ENCODE data around the gene APEH.

DNA sequence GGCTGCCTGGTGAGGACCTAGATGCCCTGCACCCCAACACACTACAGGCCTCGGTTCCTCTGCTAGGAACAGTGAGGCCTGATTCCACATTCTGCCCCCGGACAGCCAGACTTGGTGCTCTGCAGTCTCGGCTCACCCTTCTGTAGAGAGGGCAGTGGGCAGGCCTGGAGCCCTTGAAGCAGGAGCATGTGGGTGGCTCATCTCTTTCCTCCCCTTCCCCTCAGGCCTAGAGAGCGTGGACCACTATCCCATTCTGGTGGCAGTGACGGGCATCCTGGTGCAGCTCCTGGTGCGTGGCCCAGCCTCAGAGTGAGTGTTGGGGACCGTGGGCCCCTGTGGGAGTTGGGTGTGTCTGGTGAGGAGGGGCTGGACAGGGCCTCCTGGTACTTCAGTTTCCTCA is 42.0 kb downstream of the APEH start:
- TF ChIP-seq TEAD4 (IDR thresholded peaks at IDR 0.05) (no peak), ZBTB7A (IDR thresholded peaks at IDR 0.05; ENCODE audit: low read depth) (no peak), EP300 (IDR thresholded peaks at IDR 0.05; ENCODE audit: borderline replicate concordance) (no peak)
- TF ChIP-seq, protein P1, sequence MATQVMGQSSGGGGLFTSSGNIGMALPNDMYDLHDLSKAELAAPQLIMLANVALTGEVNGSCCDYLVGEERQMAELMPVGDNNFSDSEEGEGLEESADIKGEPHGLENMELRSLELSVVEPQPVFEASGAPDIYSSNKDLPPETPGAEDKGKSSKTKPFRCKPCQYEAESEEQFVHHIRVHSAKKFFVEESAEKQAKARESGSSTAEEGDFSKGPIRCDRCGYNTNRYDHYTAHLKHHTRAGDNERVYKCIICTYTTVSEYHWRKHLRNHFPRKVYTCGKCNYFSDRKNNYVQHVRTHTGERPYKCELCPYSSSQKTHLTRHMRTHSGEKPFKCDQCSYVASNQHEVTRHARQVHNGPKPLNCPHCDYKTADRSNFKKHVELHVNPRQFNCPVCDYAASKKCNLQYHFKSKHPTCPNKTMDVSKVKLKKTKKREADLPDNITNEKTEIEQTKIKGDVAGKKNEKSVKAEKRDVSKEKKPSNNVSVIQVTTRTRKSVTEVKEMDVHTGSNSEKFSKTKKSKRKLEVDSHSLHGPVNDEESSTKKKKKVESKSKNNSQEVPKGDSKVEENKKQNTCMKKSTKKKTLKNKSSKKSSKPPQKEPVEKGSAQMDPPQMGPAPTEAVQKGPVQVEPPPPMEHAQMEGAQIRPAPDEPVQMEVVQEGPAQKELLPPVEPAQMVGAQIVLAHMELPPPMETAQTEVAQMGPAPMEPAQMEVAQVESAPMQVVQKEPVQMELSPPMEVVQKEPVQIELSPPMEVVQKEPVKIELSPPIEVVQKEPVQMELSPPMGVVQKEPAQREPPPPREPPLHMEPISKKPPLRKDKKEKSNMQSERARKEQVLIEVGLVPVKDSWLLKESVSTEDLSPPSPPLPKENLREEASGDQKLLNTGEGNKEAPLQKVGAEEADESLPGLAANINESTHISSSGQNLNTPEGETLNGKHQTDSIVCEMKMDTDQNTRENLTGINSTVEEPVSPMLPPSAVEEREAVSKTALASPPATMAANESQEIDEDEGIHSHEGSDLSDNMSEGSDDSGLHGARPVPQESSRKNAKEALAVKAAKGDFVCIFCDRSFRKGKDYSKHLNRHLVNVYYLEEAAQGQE (IDR thresholded peaks at IDR 0.05; ENCODE audit: low read depth): no peak
- TF ChIP-seq, protein P2, sequence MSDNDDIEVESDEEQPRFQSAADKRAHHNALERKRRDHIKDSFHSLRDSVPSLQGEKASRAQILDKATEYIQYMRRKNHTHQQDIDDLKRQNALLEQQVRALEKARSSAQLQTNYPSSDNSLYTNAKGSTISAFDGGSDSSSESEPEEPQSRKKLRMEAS (IDR thresholded peaks at IDR 0.05): no peak
